BJ (cell line): Measurements from ENCODE around the gene TMEM171. TPM values are rescaled to one million over a fixed set of nuclear protein-coding genes. Genes with fewer than 3 reads are reported as not detected.

Source experiments
- CTCF ChIA-PET: fragments of 350-600 bp; formaldehyde crosslinking; extraction: SDS; loops from one replicate; lab custom pipeline; 2021; ENCODE audit warnings: antibody characterized with exemption, inconsistent platforms; lab: Yijun Ruan, JAX
- POLR2A ChIA-PET: fragments of 300-600 bp; sonication (Branson Sonifier 250); formaldehyde crosslinking; extraction: SDS; loops from one replicate; lab custom pipeline; 2021; ENCODE audit warnings: antibody characterized with exemption; lab: Charles Lee
- DNase-seq: peaks from one replicate; pipeline ENCODE4 v3.0.0-alpha.2; 2011; ENCODE audit warnings: low read depth
- H3K27me3 ChIP-seq: 2 replicates; pipeline ENCODE4 v1.6.0; 2011; ENCODE audit warnings: low read length; ENCODE audit not compliant: control insufficient read depth, insufficient read depth
- H3K36me3 ChIP-seq: 2 replicates; pipeline ENCODE4 v1.5.1; 2011; ENCODE audit warnings: low read length; ENCODE audit not compliant: control insufficient read depth, insufficient read depth
- H3K4me3 ChIP-seq: 2 replicates; pipeline ENCODE4 v1.5.1; 2011; ENCODE audit warnings: low read depth, mild to moderate bottlenecking, control low read depth, low read length
- polyA plus RNA-seq: library from polyadenylated mRNA; depleted of rRNA; stranded (reverse); fragments of >200 nt; gene quantifications from 2 replicates; pipeline ENCODE4 v1.2.3, GENCODE V29; 2011
- TF ChIP-seq, protein P1 (sequence below): IDR thresholded peaks from 2 replicates; pipeline ENCODE4 v1.5.1; 2011; ENCODE audit warnings: low read depth, mild to moderate bottlenecking, control low read depth, inconsistent platforms, low read length, moderate library complexity; ENCODE audit not compliant: insufficient read depth

TMEM171 gene
- polyA plus RNA-seq, 1 experiment: 5.3 TPM

DNA sequence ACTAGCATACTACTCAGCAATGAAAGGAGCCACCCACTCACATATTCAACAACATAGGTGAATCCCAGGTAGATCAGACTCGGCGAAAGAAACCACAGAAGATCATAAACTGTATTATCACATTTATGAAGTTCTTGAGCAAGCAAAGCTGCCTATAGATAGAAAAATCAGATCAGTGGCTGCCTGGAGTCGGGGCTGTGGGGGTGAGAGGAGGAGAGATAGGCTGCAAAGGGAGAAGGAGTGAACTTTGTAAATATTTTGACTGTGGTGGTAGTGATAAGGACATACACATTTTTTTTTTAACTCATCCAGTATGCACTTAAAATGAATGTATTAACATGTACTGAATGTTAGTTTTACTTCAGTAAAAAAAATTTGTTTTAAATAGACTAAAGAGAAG, 29.2 kb downstream of the TMEM171 start:
- no peak overlapping the region for H3K4me3 ChIP-seq
- ChIA-PET CTCF (interaction anchor here (1.0 kb wide), 1 partner anchor 13 kb away, joined by 5 read pairs; no protein-coding TSS in a partner anchor), POLR2A (no interaction called here)
- DNase-seq: no peak
- no peaks in the 10 kb centered on the region for H3K36me3 ChIP-seq
- peaks cover 3% of the 10 kb centered on the region; the same call in 1 of the 2 replicates for H3K27me3 ChIP-seq
- TF ChIP-seq, protein P1, sequence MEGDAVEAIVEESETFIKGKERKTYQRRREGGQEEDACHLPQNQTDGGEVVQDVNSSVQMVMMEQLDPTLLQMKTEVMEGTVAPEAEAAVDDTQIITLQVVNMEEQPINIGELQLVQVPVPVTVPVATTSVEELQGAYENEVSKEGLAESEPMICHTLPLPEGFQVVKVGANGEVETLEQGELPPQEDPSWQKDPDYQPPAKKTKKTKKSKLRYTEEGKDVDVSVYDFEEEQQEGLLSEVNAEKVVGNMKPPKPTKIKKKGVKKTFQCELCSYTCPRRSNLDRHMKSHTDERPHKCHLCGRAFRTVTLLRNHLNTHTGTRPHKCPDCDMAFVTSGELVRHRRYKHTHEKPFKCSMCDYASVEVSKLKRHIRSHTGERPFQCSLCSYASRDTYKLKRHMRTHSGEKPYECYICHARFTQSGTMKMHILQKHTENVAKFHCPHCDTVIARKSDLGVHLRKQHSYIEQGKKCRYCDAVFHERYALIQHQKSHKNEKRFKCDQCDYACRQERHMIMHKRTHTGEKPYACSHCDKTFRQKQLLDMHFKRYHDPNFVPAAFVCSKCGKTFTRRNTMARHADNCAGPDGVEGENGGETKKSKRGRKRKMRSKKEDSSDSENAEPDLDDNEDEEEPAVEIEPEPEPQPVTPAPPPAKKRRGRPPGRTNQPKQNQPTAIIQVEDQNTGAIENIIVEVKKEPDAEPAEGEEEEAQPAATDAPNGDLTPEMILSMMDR: no peak

DNA sequence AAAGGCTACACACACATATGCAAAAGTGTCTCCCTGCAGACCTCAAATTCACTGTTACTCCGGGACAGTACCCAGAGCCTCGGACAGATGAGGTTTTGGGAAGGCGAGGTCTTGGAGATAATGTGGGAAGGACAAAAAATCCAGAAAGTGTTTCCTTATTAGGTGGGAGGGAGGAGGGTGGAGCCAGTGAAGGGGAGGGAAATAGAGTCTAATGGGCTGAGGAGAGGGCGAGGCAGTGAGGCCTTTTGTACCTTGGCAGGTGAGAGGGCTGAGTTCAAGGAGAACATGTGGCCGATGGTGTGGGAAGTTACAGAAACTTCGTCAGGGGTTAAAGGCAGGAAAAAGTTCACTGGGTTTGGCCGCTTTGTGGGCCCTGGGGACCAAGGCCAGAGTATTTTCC, 30.5 kb downstream of the TMEM171 start:
- Histone ChIP-seq H3K36me3 (no peaks in the 10 kb centered on the region), H3K4me3 (no peak overlapping the region), H3K27me3 (peaks cover 3% of the 10 kb centered on the region; the same call in 1 of the 2 replicates)
- CTCF ChIA-PET: interaction anchor here (1.4 kb wide), 1 partner anchor 15 kb away, joined by 5 read pairs; no protein-coding TSS in a partner anchor
- TF ChIP-seq, protein P1: no peak
- POLR2A ChIA-PET: no interaction called here
- DNase-seq: no peak

DNA sequence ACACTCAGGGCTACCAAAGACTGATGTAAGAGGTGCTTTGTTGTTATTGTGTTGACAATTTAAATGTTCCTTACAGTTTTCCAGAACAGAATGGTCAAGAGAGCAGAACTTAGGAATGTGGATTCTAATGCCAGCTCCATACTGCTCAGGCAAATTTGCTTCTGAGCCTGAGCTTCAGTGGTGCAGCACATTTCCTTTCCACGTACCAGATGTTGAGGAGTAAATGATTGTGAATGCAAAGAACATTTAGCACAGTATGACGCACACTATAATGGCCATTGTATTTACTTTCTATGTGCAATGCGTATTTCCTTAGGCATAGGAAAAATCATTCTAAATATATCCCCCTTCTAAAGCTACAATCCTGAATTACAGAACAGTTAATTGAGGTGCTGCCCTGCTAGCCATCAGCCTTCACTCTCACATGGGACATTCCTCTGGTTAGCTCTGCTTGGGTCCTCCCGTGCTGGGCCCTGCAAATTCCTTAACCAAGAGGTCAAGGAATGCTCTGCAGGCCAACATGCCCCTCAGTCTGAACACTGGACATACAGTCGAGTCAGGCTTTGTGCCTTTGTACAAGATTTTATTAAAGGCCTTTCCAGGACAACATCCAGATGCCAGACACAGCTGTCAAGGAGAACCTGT, 31.5 kb downstream of the TMEM171 start:
- Histone ChIP-seq H3K4me3 (no peak overlapping the region), H3K27me3 (no peaks in the 10 kb centered on the region), H3K36me3 (no peaks in the 10 kb centered on the region)
- POLR2A ChIA-PET: no interaction called here
- CTCF ChIA-PET: interaction anchor here (0.7 to 1.4 kb wide), 3 partner anchors 16 to 20 kb away, joined by 3 to 5 read pairs (median 3); no protein-coding TSS in a partner anchor
- DNase-seq: no peak
- TF ChIP-seq, protein P1: no peak

DNA sequence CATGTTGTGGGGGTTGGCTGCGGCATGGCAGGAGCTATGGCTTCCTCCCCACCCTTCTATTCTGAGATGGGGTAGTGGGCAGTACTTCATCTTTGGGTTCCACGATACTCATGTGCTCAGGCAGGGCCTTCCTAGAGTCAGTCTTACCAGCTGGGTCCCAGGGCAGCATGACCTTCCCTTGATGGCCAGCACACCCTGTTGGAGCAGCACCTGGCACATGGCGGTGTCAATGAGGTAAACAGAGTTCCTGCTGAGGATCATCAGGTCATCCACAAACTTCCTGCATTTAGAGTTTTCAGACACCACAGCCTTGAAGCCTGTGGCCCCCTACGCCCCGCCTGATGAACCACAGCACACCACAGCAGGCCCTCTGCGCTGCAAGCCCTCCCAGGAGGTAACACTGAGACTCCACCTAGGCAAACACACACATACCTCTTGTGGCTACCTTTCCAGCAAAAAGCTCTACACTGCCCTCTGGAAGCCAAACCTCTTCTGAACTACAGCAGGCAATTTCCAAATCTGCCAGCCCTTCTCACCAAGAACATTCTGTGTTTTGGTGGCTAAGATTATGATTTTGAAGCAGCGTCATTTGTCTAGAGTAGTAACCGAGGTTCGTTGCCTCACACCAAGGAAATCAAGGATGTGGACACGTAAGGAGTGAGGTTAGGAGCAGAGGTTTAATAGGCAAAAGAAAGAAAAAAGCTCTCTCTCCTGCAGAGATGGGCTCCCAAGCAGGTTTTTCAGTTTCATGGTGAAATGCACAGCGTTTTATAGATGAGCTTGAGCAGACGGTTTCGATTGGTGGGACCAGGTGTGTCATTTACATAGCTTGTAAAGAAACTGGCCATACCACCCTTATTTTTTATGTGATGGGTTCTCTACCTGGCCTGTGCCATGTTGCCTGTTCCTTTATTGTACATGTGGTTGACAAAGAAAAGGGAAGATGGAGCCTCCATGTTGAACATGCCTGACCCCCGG, 32.3 kb downstream of the TMEM171 start:
- no peak for DNase-seq
- CTCF ChIA-PET: interaction anchor here (1.1 to 1.4 kb wide), 4 partner anchors 17 to 298 kb away, joined by 3 to 5 read pairs (median 4); no protein-coding TSS in a partner anchor
- POLR2A ChIA-PET: no interaction called here

More for the DNA sequence above, 32.3 kb downstream of the TMEM171 start:
- H3K27me3 ChIP-seq: no peaks in the 10 kb centered on the region
- no peaks in the 10 kb centered on the region for H3K36me3 ChIP-seq
- H3K4me3 ChIP-seq: no peak overlapping the region
- TF ChIP-seq, protein P1: no peak
